Osteoblast (primary cell): ENCODE data around the gene DHX36. TPM values are rescaled to one million over a fixed set of nuclear protein-coding genes. Genes with fewer than 3 reads are reported as not detected.

Source experiments
- DNase-seq: peaks from one replicate; pipeline ENCODE4 v3.0.0; 2011; ENCODE audit warnings: low spot score, mixed read lengths; ENCODE audit not compliant: insufficient read length; ENCODE audit errors: missing footprints
- H2AFZ ChIP-seq: 2 replicates; pipeline ENCODE4 v1.6.0; 2011; ENCODE audit warnings: mild to moderate bottlenecking, low read length
- H3K27ac ChIP-seq: 2 replicates; pipeline ENCODE4 v1.5.1; 2011; ENCODE audit warnings: mild to moderate bottlenecking, low read depth, low read length, moderate library complexity
- H3K27me3 ChIP-seq: 2 replicates; pipeline ENCODE4 v1.6.0; 2012; ENCODE audit warnings: mild to moderate bottlenecking, control low read depth, inconsistent platforms, low read length, moderate library complexity; ENCODE audit not compliant: insufficient read depth
- H3K36me3 ChIP-seq: 2 replicates; pipeline ENCODE4 v1.5.1; 2011; ENCODE audit warnings: mild to moderate bottlenecking, low read length, control low read depth, moderate library complexity; ENCODE audit not compliant: insufficient read depth
- H3K4me1 ChIP-seq: 2 replicates; pipeline ENCODE4 v1.5.1; 2011; ENCODE audit warnings: mild to moderate bottlenecking, low read length, control low read depth, moderate library complexity; ENCODE audit not compliant: insufficient read depth
- H3K4me2 ChIP-seq: 2 replicates; pipeline ENCODE4 v1.6.0; 2011; ENCODE audit warnings: mild to moderate bottlenecking, low read length; ENCODE audit not compliant: insufficient read depth
- H3K4me3 ChIP-seq: fragments of 200-600 bp; sonication (generic); 3 replicates; pipeline ENCODE4 v1.5.1; 2012; ENCODE audit warnings: mild to moderate bottlenecking, low read length, inconsistent platforms; ENCODE audit not compliant: insufficient read depth
- H3K79me2 ChIP-seq: 2 replicates; pipeline ENCODE4 v1.6.0; 2012; ENCODE audit warnings: mild to moderate bottlenecking, low read length, control low read depth, inconsistent platforms; ENCODE audit not compliant: insufficient read depth
- H3K9me3 ChIP-seq: 2 replicates; pipeline ENCODE4 v1.5.1; 2011; ENCODE audit warnings: low read depth, low read length, control low read depth
- H4K20me1 ChIP-seq: 2 replicates; pipeline ENCODE4 v1.6.0; 2012; ENCODE audit warnings: mild to moderate bottlenecking, low read length, control low read depth; ENCODE audit not compliant: insufficient read depth
- CTCF ChIP-seq: IDR thresholded peaks from 2 replicates; pipeline ENCODE4 v1.5.1; 2011; ENCODE audit warnings: mild to moderate bottlenecking, low read depth, low read length, moderate library complexity; ENCODE audit errors: extremely low read depth
- total RNA-seq: library from RNA; depleted of rRNA; stranded (reverse); fragments of >200 nt; gene quantifications from 2 replicates; pipeline ENCODE4 v1.2.3, GENCODE V29; 2012

Gene DHX36
- total RNA-seq, 1 donor, result 40.2 TPM

GRCh38 chr3:154361099-154361498 is 36.8 kb upstream of the DHX36 start:
- H3K4me1 ChIP-seq, result no peaks in the 10 kb centered on the region
- H3K4me3 ChIP-seq, result no peak overlapping the region
- no peaks in the 10 kb centered on the region for H3K27me3 ChIP-seq
- no peak overlapping the region for H3K4me2 ChIP-seq
- H3K9me3 ChIP-seq, result no peaks in the 10 kb centered on the region
- no peak overlapping the region for H2AFZ ChIP-seq
- H3K27ac ChIP-seq, result no peak overlapping the region
- H3K36me3 ChIP-seq, result no peaks in the 10 kb centered on the region
- TF ChIP-seq CTCF, result no peak
- no peak for DNase-seq
- no peaks in the 10 kb centered on the region for H3K79me2 ChIP-seq
- H4K20me1 ChIP-seq, result no peaks in the 10 kb centered on the region

- no peaks in the 10 kb centered on the region for H3K79me2 ChIP-seq
- H3K36me3 ChIP-seq, result no peaks in the 10 kb centered on the region
- no peak overlapping the region for H2AFZ ChIP-seq
- no peaks in the 10 kb centered on the region for H3K27me3 ChIP-seq
- H3K4me1 ChIP-seq, result no peaks in the 10 kb centered on the region
- no peak overlapping the region for H3K4me2 ChIP-seq
- no peaks in the 10 kb centered on the region for H4K20me1 ChIP-seq
- DNase-seq, result no peak
- no peak for TF ChIP-seq CTCF
- no peak overlapping the region for H3K4me3 ChIP-seq
- no peaks in the 10 kb centered on the region for H3K9me3 ChIP-seq
- no peak overlapping the region for H3K27ac ChIP-seq
These were observed 31.7 kb upstream of the DHX36 start for GRCh38 chr3:154356009-154356408.

GRCh38 chr3:154349223-154349622 is 24.9 kb upstream of the DHX36 start:
- H3K4me1 ChIP-seq, result no peaks in the 10 kb centered on the region
- H3K27ac ChIP-seq, result no peak overlapping the region
- DNase-seq, result no peak
- no peaks in the 10 kb centered on the region for H3K27me3 ChIP-seq
- H3K4me2 ChIP-seq, result no peak overlapping the region
- no peak overlapping the region for H3K4me3 ChIP-seq
- no peaks in the 10 kb centered on the region for H4K20me1 ChIP-seq
- H3K36me3 ChIP-seq, result no peaks in the 10 kb centered on the region
- H2AFZ ChIP-seq, result no peak overlapping the region
- no peaks in the 10 kb centered on the region for H3K9me3 ChIP-seq
- no peaks in the 10 kb centered on the region for H3K79me2 ChIP-seq
- no peak for TF ChIP-seq CTCF

- Histone ChIP-seq H4K20me1 (no peaks in the 10 kb centered on the region), H3K27ac (no peak overlapping the region), H3K36me3 (no peaks in the 10 kb centered on the region), H3K79me2 (no peaks in the 10 kb centered on the region), H3K4me2 (no peak overlapping the region), H3K4me3 (no peak overlapping the region), H2AFZ (no peak overlapping the region), H3K27me3 (no peaks in the 10 kb centered on the region), H3K9me3 (no peaks in the 10 kb centered on the region), H3K4me1 (no peaks in the 10 kb centered on the region)
- no peak for TF ChIP-seq CTCF
- no peak for DNase-seq
These were observed 21.3 kb upstream of the DHX36 start for GRCh38 chr3:154345422-154346122.
